Measurements from ENCODE around the gene MAST3. TPM values are rescaled to one million over a fixed set of nuclear protein-coding genes. Genes with fewer than 3 reads are reported as not detected.

Gene MAST3
- polyA plus RNA-seq, 1 of the 3 experiments (the other 2 are of a cell fraction) = 4.5 TPM

GRCh38 chr19:18117364-18117691 lies 19.8 kb downstream of the MAST3 start:
- H3K4me3 ChIP-seq (ENCODE audit: low read depth in 2 of 2, low read length in 1 of 2) = peak overlapping the region; percentile 37 to 58
- peaks cover 0 to 2% of the 10 kb centered on the region in 2 experiments for H3K36me3 ChIP-seq (replicated peaks in 1 of 2; ENCODE audit: control insufficient read depth in 1 of 2, insufficient read depth in 2 of 2, low read length in 1 of 2)
- H2AFZ ChIP-seq (ENCODE audit: low read depth) = peak overlapping the region; percentile 88; the same call in 1 of the 2 replicates
- no peak overlapping the region; a peak in 1 of 4 replicates for H3K27ac ChIP-seq (ENCODE audit: low read depth in 2 of 2, low read length in 1 of 2)
- H3K27me3 ChIP-seq (ENCODE audit: insufficient read depth) = no peaks in the 10 kb centered on the region
- H3K79me2 ChIP-seq (ENCODE audit: insufficient read depth) = no peaks in the 10 kb centered on the region
- TF ChIP-seq, protein P1, sequence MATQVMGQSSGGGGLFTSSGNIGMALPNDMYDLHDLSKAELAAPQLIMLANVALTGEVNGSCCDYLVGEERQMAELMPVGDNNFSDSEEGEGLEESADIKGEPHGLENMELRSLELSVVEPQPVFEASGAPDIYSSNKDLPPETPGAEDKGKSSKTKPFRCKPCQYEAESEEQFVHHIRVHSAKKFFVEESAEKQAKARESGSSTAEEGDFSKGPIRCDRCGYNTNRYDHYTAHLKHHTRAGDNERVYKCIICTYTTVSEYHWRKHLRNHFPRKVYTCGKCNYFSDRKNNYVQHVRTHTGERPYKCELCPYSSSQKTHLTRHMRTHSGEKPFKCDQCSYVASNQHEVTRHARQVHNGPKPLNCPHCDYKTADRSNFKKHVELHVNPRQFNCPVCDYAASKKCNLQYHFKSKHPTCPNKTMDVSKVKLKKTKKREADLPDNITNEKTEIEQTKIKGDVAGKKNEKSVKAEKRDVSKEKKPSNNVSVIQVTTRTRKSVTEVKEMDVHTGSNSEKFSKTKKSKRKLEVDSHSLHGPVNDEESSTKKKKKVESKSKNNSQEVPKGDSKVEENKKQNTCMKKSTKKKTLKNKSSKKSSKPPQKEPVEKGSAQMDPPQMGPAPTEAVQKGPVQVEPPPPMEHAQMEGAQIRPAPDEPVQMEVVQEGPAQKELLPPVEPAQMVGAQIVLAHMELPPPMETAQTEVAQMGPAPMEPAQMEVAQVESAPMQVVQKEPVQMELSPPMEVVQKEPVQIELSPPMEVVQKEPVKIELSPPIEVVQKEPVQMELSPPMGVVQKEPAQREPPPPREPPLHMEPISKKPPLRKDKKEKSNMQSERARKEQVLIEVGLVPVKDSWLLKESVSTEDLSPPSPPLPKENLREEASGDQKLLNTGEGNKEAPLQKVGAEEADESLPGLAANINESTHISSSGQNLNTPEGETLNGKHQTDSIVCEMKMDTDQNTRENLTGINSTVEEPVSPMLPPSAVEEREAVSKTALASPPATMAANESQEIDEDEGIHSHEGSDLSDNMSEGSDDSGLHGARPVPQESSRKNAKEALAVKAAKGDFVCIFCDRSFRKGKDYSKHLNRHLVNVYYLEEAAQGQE (IDR thresholded peaks at IDR 0.05; ENCODE audit: low read depth, low read length) = no peak
- no peak for TF ChIP-seq RFX5 (IDR thresholded peaks at IDR 0.05; ENCODE audit: low read length)
- no peak for TF ChIP-seq RXRA (IDR thresholded peaks at IDR 0.05; ENCODE audit: borderline replicate concordance, low read depth)
- TF ChIP-seq GATA2 (CRISPR knock-in tag; IDR thresholded peaks at IDR 0.05) = no peak
- TF ChIP-seq EZH2phosphoT487 (IDR thresholded peaks at IDR 0.05; ENCODE audit: borderline replicate concordance, low read depth) = no peak
- TF ChIP-seq EP300 (IDR thresholded peaks at IDR 0.05; ENCODE audit: borderline replicate concordance in 1 of 2, low read depth in 1 of 2, low read length in 1 of 2) = no peak
- TF ChIP-seq MEF2A (IDR thresholded peaks at IDR 0.05; ENCODE audit: borderline replicate concordance, low read depth) = no peak
- TF ChIP-seq ZBTB33 (IDR thresholded peaks at IDR 0.05; ENCODE audit: borderline replicate concordance, low read depth) = no peak
- no peak for TF ChIP-seq TAF1 (IDR thresholded peaks at IDR 0.05; ENCODE audit: borderline replicate concordance, low read depth, low read length)
- TF ChIP-seq, protein P2, sequence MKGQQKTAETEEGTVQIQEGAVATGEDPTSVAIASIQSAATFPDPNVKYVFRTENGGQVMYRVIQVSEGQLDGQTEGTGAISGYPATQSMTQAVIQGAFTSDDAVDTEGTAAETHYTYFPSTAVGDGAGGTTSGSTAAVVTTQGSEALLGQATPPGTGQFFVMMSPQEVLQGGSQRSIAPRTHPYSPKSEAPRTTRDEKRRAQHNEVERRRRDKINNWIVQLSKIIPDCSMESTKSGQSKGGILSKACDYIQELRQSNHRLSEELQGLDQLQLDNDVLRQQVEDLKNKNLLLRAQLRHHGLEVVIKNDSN (IDR thresholded peaks at IDR 0.05; ENCODE audit: borderline replicate concordance, low read depth) = no peak
- H3F3A ChIP-seq (replicated peaks; ENCODE audit: insufficient read depth) = peaks cover 6% of the 10 kb centered on the region
- H3K4me1 ChIP-seq (ENCODE audit: control insufficient read depth in 1 of 2, insufficient read depth in 2 of 2, low read depth in 1 of 2, low read length in 1 of 2) = peaks cover 3 to 13% of the 10 kb centered on the region in 2 experiments; a peak in 2 of 4 replicates
- WGBS (ENCODE audit: low lambda C conversion rate) = 43% methylated on average over 11 of the region's 11 CpGs
- H3K9me3 ChIP-seq = no peaks in the 10 kb centered on the region
- H3K9me2 ChIP-seq = no peaks in the 10 kb centered on the region
- DNase-seq = no peak
- ChIA-PET POLR2A (no interaction called here), CTCF (interaction anchor here (0.7 to 3.2 kb wide), 7 partner anchors 12 to 135 kb away, joined by 3 to 16 read pairs (median 3); partner anchors contain the start of gene PIK3R2)
- peak overlapping the region; percentile 36; the same call in 1 of the 2 replicates for H3K9ac ChIP-seq
- H4K20me1 ChIP-seq (ENCODE audit: insufficient read depth) = no peaks in the 10 kb centered on the region
- H3K4me2 ChIP-seq = peak overlapping the region; percentile 72
